Measurements from ENCODE around the gene OSER1.
"Not testable (repeated sequence)": the region's sequence is repeated elsewhere in the genome, so short reads cannot be mapped to it uniquely, and the experiment has no call there.

Gene OSER1

GRCh38 chr20:44210406-44211176 lies at the start of gene OSER1:
OSER1 (minus strand) TSS chr20:44210771; CDS start chr20:44206957, 3,814 bp downstream.
- Mint-ChIP-seq H3K9me3 (no peaks in the 10 kb centered on the region), H3K4me3 (peak within 1 kb of the TSS; percentile 94), H3K27ac (peak within 1 kb of the TSS; percentile 94), H3K36me3 (ENCODE audit: low read depth) (peaks cover 6% of the 10 kb centered on the region), H3K4me1 (peaks cover 65% of the 10 kb centered on the region), H3K27me3 (peaks cover 2% of the 10 kb centered on the region)
- DNase-seq = peak; percentile 98
- peak; percentile 88 for ATAC-seq

DNA sequence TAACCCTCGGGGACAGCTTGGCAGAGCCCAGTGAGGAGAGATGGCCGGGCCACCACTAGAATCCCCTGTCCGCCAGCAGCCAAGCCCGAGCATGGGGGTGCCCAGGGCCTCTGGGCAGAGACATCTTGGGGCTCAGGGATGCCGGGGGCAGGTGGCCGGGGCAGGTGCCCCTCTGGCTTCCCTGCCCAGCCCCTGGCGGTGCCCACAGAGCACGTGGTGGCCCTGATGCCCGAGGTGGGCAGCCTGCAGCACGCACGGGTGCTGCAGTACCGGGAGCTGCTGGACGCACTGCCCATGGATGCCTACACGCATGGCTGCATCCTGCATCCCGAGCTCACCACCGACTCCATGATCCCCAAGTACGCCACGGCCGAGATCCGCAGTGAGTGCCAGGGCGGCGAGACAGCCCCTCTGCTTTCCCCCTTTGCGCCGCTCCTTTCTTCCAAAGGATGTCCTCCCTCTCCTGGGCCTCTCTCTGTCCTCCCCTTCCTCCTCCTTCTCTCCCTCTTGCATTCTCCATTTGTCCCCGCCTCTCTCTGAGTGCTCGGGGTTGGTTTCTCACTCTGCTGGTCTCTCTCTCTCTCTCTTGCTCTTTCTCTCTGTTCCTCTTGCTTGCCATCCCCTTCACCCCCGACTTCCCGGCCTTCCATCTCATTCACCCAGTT lies 47.8 kb upstream of the OSER1 start:
- no peaks in the 10 kb centered on the region for H3K4me1 Mint-ChIP-seq
- ATAC-seq (no peak), DNase-seq (no peak)
- no peak overlapping the region for H3K27ac Mint-ChIP-seq
- H3K36me3 Mint-ChIP-seq (ENCODE audit: low read depth) = no peaks in the 10 kb centered on the region
- H3K9me3 Mint-ChIP-seq = no peaks in the 10 kb centered on the region
- H3K4me3 Mint-ChIP-seq = no peak overlapping the region
- no peaks in the 10 kb centered on the region for H3K27me3 Mint-ChIP-seq

DNA sequence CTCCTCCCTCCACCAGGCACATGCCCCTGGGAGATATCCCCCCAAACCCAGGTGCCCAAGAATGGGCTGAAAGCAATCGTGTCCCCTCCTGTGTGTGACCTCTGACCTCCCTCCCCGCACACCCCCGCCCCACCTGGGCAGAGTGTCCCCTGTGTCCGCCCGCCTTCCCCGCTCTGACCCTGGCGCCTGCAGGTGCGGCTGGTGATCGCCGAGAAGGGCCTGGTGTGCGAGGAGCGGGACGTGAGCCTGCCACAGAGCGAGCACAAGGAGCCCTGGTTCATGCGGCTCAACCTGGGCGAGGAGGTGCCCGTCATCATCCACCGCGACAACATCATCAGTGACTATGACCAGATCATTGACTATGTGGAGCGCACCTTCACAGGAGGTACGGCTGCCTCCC lies 46.4 kb upstream of the OSER1 start:
- ATAC-seq = no peak

DNA sequence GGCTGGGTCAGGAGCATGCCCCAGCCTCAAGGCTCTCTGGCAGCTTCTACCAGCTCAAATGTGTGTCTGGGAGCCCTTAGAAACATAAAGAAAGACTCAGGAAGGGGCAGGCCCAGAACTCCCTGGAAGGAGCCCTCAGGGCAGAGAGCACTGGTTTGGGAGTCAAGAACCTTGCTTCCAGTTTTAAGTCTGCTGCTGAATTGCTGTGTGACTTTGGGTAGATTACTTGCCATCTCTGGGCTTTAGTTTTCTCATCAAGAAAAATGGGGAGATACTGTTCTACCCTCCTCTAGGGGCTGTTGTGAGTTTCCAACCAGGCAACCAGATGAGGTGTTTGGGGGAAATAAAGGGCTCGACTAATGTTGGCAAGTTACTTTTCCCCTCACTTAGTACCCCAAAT lies 45.4 kb upstream of the OSER1 start:
- Mint-ChIP-seq H3K9me3 (no peaks in the 10 kb centered on the region), H3K4me1 (no peaks in the 10 kb centered on the region), H3K36me3 (ENCODE audit: low read depth) (no peaks in the 10 kb centered on the region), H3K27me3 (peaks cover 1% of the 10 kb centered on the region), H3K27ac (no peak overlapping the region), H3K4me3 (no peak overlapping the region)
- DNase-seq = no peak
- no peak for ATAC-seq

More for the DNA sequence above, 46.4 kb upstream of the OSER1 start:
- peaks cover 1% of the 10 kb centered on the region for H3K27me3 Mint-ChIP-seq
- H3K4me1 Mint-ChIP-seq = no peaks in the 10 kb centered on the region
- H3K36me3 Mint-ChIP-seq (ENCODE audit: low read depth) = no peaks in the 10 kb centered on the region
- no peaks in the 10 kb centered on the region for H3K9me3 Mint-ChIP-seq
- H3K27ac Mint-ChIP-seq = no peak overlapping the region
- H3K4me3 Mint-ChIP-seq = no peak overlapping the region
- DNase-seq = no peak

GRCh38 chr20:44254073-44254472 lies 43.5 kb upstream of the OSER1 start:
- DNase-seq = no peak
- H3K9me3 Mint-ChIP-seq = no peaks in the 10 kb centered on the region
- H3K27ac Mint-ChIP-seq = no peak overlapping the region
- no peak for ATAC-seq
- H3K27me3 Mint-ChIP-seq = peaks cover 1% of the 10 kb centered on the region
- no peaks in the 10 kb centered on the region for H3K36me3 Mint-ChIP-seq (ENCODE audit: low read depth)
- no peaks in the 10 kb centered on the region for H3K4me1 Mint-ChIP-seq
- no peak overlapping the region for H3K4me3 Mint-ChIP-seq

- no peak for ATAC-seq
- no peaks in the 10 kb centered on the region for H3K36me3 Mint-ChIP-seq (ENCODE audit: low read depth)
Observed at GRCh38 chr20:44253528-44253927, 43.0 kb upstream of the OSER1 start.

DNA sequence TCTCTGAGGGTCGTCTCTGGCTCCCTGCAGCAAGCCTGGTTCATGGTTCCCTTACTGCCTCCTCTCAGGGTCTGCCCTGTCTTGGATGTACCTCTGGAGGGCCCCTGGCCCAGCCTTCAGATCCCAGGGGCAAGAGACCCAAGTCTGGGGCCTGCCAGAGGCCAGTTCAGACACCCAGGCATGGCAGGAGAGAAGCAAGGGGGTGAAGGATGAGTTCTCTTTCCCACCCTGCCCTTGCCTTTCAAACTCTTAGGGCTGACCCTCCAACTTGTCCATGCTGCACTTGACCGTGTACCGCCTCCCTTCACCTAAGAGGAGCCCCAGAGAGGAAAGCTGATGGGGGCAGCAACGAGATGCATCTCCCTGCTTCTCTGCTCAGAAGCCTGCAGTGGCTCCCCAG lies 40.7 kb upstream of the OSER1 start:
- no peaks in the 10 kb centered on the region for H3K9me3 Mint-ChIP-seq
- no peak for ATAC-seq

More at GRCh38 chr20:44253528-44253927, 43.0 kb upstream of the OSER1 start:
- Mint-ChIP-seq H3K4me3 (no peak overlapping the region), H3K9me3 (no peaks in the 10 kb centered on the region), H3K27me3 (peaks cover 5% of the 10 kb centered on the region), H3K4me1 (no peaks in the 10 kb centered on the region), H3K27ac (no peak overlapping the region)
- no peak for DNase-seq

DNA sequence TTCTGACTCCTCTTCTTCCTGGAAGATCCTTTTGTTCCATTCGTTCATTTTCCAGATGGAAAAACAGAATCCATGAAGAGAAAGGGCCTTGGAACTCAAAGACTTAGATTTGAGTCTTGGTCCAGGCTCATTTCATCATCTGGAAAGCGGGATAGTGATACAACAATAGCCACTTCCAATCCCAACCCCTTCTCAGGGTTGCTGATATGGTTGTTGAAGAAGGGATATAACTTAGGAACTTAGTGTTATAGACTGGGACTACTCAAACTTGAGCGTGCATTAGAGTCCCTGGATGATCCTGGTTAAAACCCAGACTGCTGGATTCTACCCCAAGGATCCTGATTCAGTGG lies 37.8 kb upstream of the OSER1 start:
- Mint-ChIP-seq H3K27me3 (peaks cover 18% of the 10 kb centered on the region), H3K36me3 (ENCODE audit: low read depth) (no peaks in the 10 kb centered on the region), H3K4me3 (no peak overlapping the region), H3K4me1 (peaks cover 6% of the 10 kb centered on the region), H3K9me3 (no peaks in the 10 kb centered on the region), H3K27ac (no peak overlapping the region)
- ATAC-seq = no peak
- no peak for DNase-seq

More for the DNA sequence above, 40.7 kb upstream of the OSER1 start:
- Mint-ChIP-seq H3K36me3 (ENCODE audit: low read depth) (no peaks in the 10 kb centered on the region), H3K4me1 (peaks cover 6% of the 10 kb centered on the region), H3K4me3 (no peak overlapping the region), H3K27me3 (peaks cover 18% of the 10 kb centered on the region), H3K27ac (no peak overlapping the region)
- DNase-seq = no peak

DNA sequence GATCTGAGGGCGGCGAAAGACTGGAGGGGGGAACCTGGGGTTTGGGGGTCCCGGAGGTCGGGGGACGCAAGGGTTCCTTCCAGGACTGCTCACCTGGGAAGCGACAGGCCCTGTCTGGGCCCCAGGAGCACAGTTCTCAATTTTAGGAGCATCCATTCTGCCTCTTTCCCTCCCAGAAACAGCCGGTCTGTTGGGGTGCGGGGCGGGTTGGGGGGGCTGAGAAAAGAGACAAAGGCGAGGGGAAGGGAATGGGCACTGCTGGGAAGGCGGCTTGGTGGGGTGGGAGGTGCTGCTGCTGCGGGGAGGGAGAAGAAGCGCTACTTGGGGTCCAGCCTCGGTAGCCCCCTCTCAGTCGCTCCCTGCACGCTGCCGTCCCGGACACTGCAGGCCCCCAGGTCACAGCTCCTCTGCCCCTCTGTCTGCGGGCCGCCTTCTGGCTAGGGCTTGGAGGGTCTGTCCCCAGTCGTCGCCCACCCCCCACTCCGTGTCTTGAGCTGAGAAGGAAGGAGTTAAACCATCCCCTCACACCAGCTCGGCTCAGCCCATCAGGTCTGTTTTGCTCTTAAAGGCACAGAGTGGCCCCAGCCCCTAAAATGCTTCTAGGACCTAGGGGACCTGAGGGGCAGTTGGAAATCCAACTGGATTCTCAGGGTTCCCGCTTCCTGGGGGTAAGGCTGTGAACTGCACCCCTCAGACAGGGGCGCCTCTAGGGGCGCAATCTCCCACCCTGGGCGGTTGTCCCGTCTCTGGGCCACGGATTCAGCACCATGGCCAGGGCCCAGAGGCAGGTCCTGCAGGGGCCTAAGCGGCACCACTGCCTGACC lies 37.2 kb upstream of the OSER1 start:
- H3K36me3 Mint-ChIP-seq (ENCODE audit: low read depth) = no peaks in the 10 kb centered on the region
- no peaks in the 10 kb centered on the region for H3K9me3 Mint-ChIP-seq
- peaks cover 18% of the 10 kb centered on the region for H3K27me3 Mint-ChIP-seq
- DNase-seq (peak; percentile 52), ATAC-seq (no peak)
- peaks cover 6% of the 10 kb centered on the region for H3K4me1 Mint-ChIP-seq
- no peak overlapping the region for H3K4me3 Mint-ChIP-seq
- no peak overlapping the region for H3K27ac Mint-ChIP-seq

DNA sequence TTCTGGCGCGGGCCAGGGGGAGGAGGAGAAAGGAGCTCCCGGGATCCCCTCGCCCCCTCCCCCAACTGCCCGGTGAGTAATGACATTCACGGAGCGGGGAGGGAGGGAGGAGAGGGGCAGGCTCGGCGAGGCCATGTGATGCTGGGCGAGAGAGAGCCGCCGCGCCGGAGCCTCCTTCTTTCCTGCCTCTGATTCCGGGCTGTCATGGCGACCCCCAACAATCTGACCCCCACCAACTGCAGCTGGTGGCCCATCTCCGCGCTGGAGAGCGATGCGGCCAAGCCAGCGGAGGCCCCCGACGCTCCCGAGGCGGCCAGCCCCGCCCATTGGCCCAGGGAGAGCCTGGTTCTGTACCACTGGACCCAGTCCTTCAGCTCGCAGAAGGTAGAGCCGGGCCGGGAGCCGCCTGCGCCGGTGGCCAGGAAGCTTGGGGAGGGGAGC lies 36.6 kb upstream of the OSER1 start, which contains the start of gene GDAP1L1:
GDAP1L1 (plus strand) TSS at position 178 of the 441 bp plus-strand sequence; CDS start at position 205, 27 bp downstream.
- H3K4me1 Mint-ChIP-seq = peaks cover 6% of the 10 kb centered on the region
- peaks cover 17% of the 10 kb centered on the region for H3K27me3 Mint-ChIP-seq
- no peak for DNase-seq
- H3K36me3 Mint-ChIP-seq (ENCODE audit: low read depth) = no peaks in the 10 kb centered on the region
- H3K27ac Mint-ChIP-seq = no peak within 1 kb of the TSS
- H3K9me3 Mint-ChIP-seq = no peaks in the 10 kb centered on the region
- no peak for ATAC-seq
- H3K4me3 Mint-ChIP-seq = peak within 1 kb of the TSS; percentile 11

DNA sequence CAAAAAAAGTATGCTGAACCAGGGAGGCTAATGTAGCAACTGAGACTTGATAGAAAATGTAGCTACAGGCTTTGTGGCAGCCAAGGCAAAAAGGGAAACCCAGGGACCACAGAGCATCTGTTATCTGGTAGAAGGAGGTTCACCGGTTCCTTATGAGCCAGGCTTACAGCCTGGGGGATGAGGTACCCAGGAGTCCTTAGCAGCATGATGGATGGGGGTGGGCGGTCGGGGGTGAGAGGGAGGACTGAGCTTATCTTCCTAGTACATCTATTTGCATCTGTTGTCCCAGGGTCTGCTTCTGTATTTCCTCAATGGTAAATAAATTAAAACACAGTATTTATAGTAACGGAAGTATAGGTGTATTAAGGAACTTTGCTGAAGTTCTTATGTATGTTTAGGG lies 35.4 kb upstream of the OSER1 start:
- Mint-ChIP-seq H3K27me3 (peaks cover 17% of the 10 kb centered on the region), H3K9me3 (no peaks in the 10 kb centered on the region), H3K4me3 (no peak overlapping the region), H3K27ac (no peak overlapping the region), H3K36me3 (ENCODE audit: low read depth) (no peaks in the 10 kb centered on the region), H3K4me1 (peaks cover 6% of the 10 kb centered on the region)
- no peak for DNase-seq
- ATAC-seq = no peak

DNA sequence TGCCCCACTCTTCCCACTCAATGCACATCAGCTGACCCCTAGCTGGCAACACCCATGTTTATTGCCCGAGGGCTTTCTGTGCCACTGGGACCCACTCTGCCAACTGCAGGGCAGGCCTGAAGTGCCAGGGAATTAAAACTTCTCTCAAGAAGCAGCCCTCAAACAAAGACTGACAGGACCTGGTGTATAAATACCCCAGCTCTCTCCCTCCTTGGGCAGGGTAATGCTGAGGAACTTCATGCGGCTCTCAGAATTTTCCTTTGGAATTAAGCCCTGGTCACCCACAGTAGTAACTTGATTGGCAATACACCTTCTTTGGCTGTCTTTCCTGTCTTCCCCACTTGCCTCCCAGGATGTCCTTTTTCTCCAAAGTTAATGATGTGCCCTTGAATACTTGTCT lies 31.2 kb upstream of the OSER1 start:
- no peak overlapping the region for H3K4me3 Mint-ChIP-seq
- peaks cover 3% of the 10 kb centered on the region for H3K27me3 Mint-ChIP-seq
- H3K27ac Mint-ChIP-seq = no peak overlapping the region
- no peaks in the 10 kb centered on the region for H3K36me3 Mint-ChIP-seq (ENCODE audit: low read depth)
- H3K4me1 Mint-ChIP-seq = peaks cover 1% of the 10 kb centered on the region
- DNase-seq (no peak), ATAC-seq (no peak)
- H3K9me3 Mint-ChIP-seq = no peaks in the 10 kb centered on the region

DNA sequence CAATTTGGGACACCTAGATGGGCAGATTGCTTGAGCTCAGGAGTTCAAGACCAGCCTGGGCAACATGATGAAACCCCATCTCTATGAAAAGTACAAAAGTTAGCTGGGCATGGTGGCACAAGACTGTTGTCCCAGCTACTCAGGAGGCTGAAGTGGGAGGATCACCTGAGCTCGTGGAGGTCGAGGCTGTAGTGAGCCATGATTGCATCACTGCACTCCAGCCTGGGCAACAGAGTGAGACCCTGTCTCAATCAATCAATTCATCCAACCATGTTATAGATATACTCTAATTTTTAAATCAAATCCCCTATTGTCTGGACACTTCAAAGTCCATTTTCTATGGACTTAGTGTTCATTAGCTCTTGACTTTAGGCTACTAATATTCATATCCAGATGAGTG lies 26.3 kb upstream of the OSER1 start:
- H3K4me3 Mint-ChIP-seq; ATAC-seq; H3K9me3 Mint-ChIP-seq; DNase-seq; H3K27ac Mint-ChIP-seq; H3K4me1 Mint-ChIP-seq; H3K27me3 Mint-ChIP-seq; H3K36me3 Mint-ChIP-seq (ENCODE audit: low read depth): not testable (repeated sequence)

- ATAC-seq (no peak), DNase-seq (no peak)
- Mint-ChIP-seq H3K27ac (no peak overlapping the region), H3K27me3 (no peaks in the 10 kb centered on the region), H3K4me1 (peaks cover 3% of the 10 kb centered on the region), H3K9me3 (no peaks in the 10 kb centered on the region), H3K36me3 (ENCODE audit: low read depth) (no peaks in the 10 kb centered on the region), H3K4me3 (no peak overlapping the region)
Observed at GRCh38 chr20:44235702-44236101, 25.1 kb upstream of the OSER1 start.
